Spleen (tissue), 11 donors: ENCODE measurements around the gene CHD1L. TPM values are rescaled to one million over a fixed set of nuclear protein-coding genes. Genes with fewer than 3 reads are reported as not detected.
A peak's percentile ranks its signal among the peaks of the same experiment; 100 is the strongest.
"Not testable (repeated sequence)": the region's sequence is repeated elsewhere in the genome, so short reads cannot be mapped to it uniquely, and the experiment has no call there.

Experiments used
- DNase-seq: peaks from one replicate; pipeline ENCODE4 v3.0.0-alpha.2; 2020
- H3K27ac ChIP-seq, 8 donors: fragments of 200-600 bp; sonication (generic) in 7 of 8; 1 replicate in 4 of 8; 2 replicates in 4 of 8; pipeline versions ENCODE4 v1.5.0 to v1.8.0; 2016 to 2021; ENCODE audit warnings: inconsistent platforms in 4 of 8, mild to moderate bottlenecking in 4 of 8, moderate library complexity in 1 of 8
- H3K27me3 ChIP-seq, 7 donors: fragments of 200-600 bp; sonication (generic) in 6 of 7; replicated peaks in 1 of 7; 1 replicate in 4 of 7; 2 replicates in 3 of 7; pipeline versions ENCODE4 v1.5.0 to v1.8.0; 2016 to 2021; ENCODE audit warnings: inconsistent platforms in 3 of 7, mild to moderate bottlenecking in 1 of 7
- H3K36me3 ChIP-seq, 6 donors: fragments of 200-600 bp; sonication (generic) in 5 of 6; 1 replicate in 4 of 6; 2 replicates in 2 of 6; pipeline versions ENCODE4 v1.5.0 to v1.8.0; 2016 to 2021; ENCODE audit warnings: inconsistent platforms in 2 of 6
- H3K4me1 ChIP-seq, 6 donors: fragments of 200-600 bp; sonication (generic) in 5 of 6; 1 replicate in 3 of 6; 2 replicates in 3 of 6; pipeline versions ENCODE4 v1.5.0 to v1.8.0; 2016 to 2021; ENCODE audit warnings: inconsistent platforms in 3 of 6
- H3K4me3 ChIP-seq, 8 donors: fragments of 200-600 bp; sonication (generic) in 7 of 8; 1 replicate in 4 of 8; 2 replicates in 4 of 8; pipeline versions ENCODE4 v1.5.0 to v1.8.0; 2016 to 2021; ENCODE audit warnings: inconsistent platforms in 4 of 8, mild to moderate bottlenecking in 4 of 8, moderate library complexity in 2 of 8
- H3K9me3 ChIP-seq, 8 donors: fragments of 200-600 bp; sonication (generic) in 7 of 8; 1 replicate in 4 of 8; 2 replicates in 4 of 8; pipeline versions ENCODE4 v1.5.0 to v1.8.0; 2016 to 2021; ENCODE audit warnings: inconsistent platforms in 4 of 8
- CTCF ChIP-seq, 11 experiments: fragments of 200-600 bp in 7 of 11; fragments of 450-650 bp in 4 of 11; sonication (generic) in 4 of 11; IDR thresholded peaks in 8 of 11; conservative IDR thresholded peaks in 3 of 11; 1 replicate in 7 of 11; 2 replicates in 4 of 11; pipeline versions ENCODE4 v1.4.0 to v1.8.0; 2016 to 2021; ENCODE audit warnings: antibody characterized with exemption in 11 of 11, inconsistent platforms in 4 of 11, mild to moderate bottlenecking in 1 of 11
- POLR2A ChIP-seq, 3 donors: fragments of 450-650 bp; IDR thresholded peaks; one replicate each; pipeline ENCODE4 v1.5.1; 2017; ENCODE audit warnings: antibody characterized with exemption in 3 of 3, mild to moderate bottlenecking in 1 of 3
- POLR2AphosphoS5 ChIP-seq, 3 donors: sonication (generic); formaldehyde crosslinking; IDR thresholded peaks; one replicate each; pipeline ENCODE4 v1.5.1; 2017; ENCODE audit warnings: antibody characterized with exemption in 3 of 3
- WGBS, 5 donors: extraction: QIAGEN DNeasy Blood & Tissue Kit in 3 of 5; methylation state at CpG; one replicate each; pipeline versions ENCODE4 v1.1.5 to v1.1.7; 2013 to 2018; 5-methylcytosine and 5-hydroxymethylcytosine counted together
- intact Hi-C: fragments of 100-400 bp; cut with DNase I; formaldehyde crosslinking; loops from one replicate; pipeline ENCODE4 v1.15.0; 2023; ENCODE audit warnings: low total_unique reads
- polyA plus RNA-seq, 3 donors: library from polyadenylated mRNA; stranded (reverse); fragments of 200-250 nt; gene quantifications; one replicate each; pipeline ENCODE4 v1.2.1, GENCODE V29; 2013
- total RNA-seq, 7 donors: library from RNA; depleted of rRNA in 3 of 7; stranded (reverse); fragments of >200 nt in 3 of 7; fragmentation: NEBNext Ultra II Directional in 4 of 7; extraction: Animal tissue kit (Norgen Biotek cat#: 25700) in 4 of 7; gene quantifications; one replicate each; pipeline versions ENCODE4 v1.1.0 to v1.2.1, GENCODE V29; 2016 to 2021
- donor health status: healthy with polysubstance abuse.
- donor health status: DM: no; HTN: no; CAD: no; lungs with moderate emphysema.
- donor health status: DM: no; HTN: no; CAD: no.
- donor health status: Bipolar disorder and iron deficiency.
- donor health status: healthy.
- donor health status: DM: no; HTN: no; CAD: no.
- donor health status: DM: yes; HTN: yes; CAD: no.

The CHD1L gene
- total and polyA plus RNA-seq, 10 donors, result 25.8 to 52.6 (median 38.9) TPM

GRCh38 chr1:147217141-147217540 is 25.3 kb upstream of the CHD1L start:
- no peaks in the 10 kb centered on the region for H3K27me3 ChIP-seq
- H3K27ac ChIP-seq, result no peak overlapping the region
- WGBS, 5 donors, result 84 to 97% (median 87%) methylated on average over 7 of the region's 7 CpGs
- DNase-seq, result no peak
- intact Hi-C loops, result no loop called here
- H3K36me3 ChIP-seq, result peaks cover 0 to 2% (median 0%) of the 10 kb centered on the region in 6 donors
- no peak overlapping the region for H3K4me3 ChIP-seq
- H3K9me3 ChIP-seq, result no peaks in the 10 kb centered on the region
- peaks cover 0 to 34% (median 3%) of the 10 kb centered on the region in 6 donors for H3K4me1 ChIP-seq
- TF ChIP-seq POLR2AphosphoS5 (IDR thresholded peaks at IDR 0.05), result no peak
- no peak for TF ChIP-seq CTCF (IDR thresholded peaks at IDR 0.05 in 8 of 11, conservative IDR thresholded peaks at IDR 0.05 in 3 of 11)
- no peak for TF ChIP-seq POLR2A (IDR thresholded peaks at IDR 0.05)

GRCh38 chr1:147218606-147219005 is 23.9 kb upstream of the CHD1L start:
- intact Hi-C loops, result no loop called here
- TF ChIP-seq CTCF (IDR thresholded peaks at IDR 0.05 in 8 of 11, conservative IDR thresholded peaks at IDR 0.05 in 3 of 11), result no peak
- no peak for TF ChIP-seq POLR2A (IDR thresholded peaks at IDR 0.05)
- no peak for TF ChIP-seq POLR2AphosphoS5 (IDR thresholded peaks at IDR 0.05)
- no peaks in the 10 kb centered on the region for H3K27me3 ChIP-seq
- no peak overlapping the region for H3K4me3 ChIP-seq
- no peak for DNase-seq
- no peaks in the 10 kb centered on the region for H3K9me3 ChIP-seq
- H3K36me3 ChIP-seq, result no peaks in the 10 kb centered on the region
- WGBS, 5 donors, result 31 to 75% (median 50%) methylated on average over 2 to 3 of the region's 3 CpGs
- peaks cover 0 to 28% (median 3%) of the 10 kb centered on the region in 6 donors for H3K4me1 ChIP-seq
- H3K27ac ChIP-seq, result no peak overlapping the region

GRCh38 chr1:147223740-147224615 is 18.5 kb upstream of the CHD1L start:
- DNase-seq, result no peak
- intact Hi-C loops, result no loop called here
- Histone ChIP-seq H3K4me1 (peaks cover 0 to 26% (median 9%) of the 10 kb centered on the region in 6 donors), H3K36me3 (no peaks in the 10 kb centered on the region), H3K9me3 (no peaks in the 10 kb centered on the region), H3K27me3 (no peaks in the 10 kb centered on the region), H3K27ac (peak overlapping the region in 1 of 8 donors; percentile 5), H3K4me3 (peak overlapping the region in 2 of 8 donors; percentile 57 to 78)
- TF ChIP-seq POLR2A (IDR thresholded peaks at IDR 0.05) (no peak), POLR2AphosphoS5 (IDR thresholded peaks at IDR 0.05) (no peak), CTCF (IDR thresholded peaks at IDR 0.05 in 8 of 11, conservative IDR thresholded peaks at IDR 0.05 in 3 of 11) (no peak)
- 61 to 79% (median 79%) methylated on average over 14 of the region's 14 CpGs for WGBS, 5 donors

- peak within 1 kb of the TSS; percentile 29 to 78 (median 57) for H3K4me3 ChIP-seq
- no peaks in the 10 kb centered on the region for H3K27me3 ChIP-seq
- WGBS, 5 donors, result 0 to 1% (median 0%) methylated on average over 13 to 17 of the region's 17 CpGs
- H3K4me1 ChIP-seq, result peaks cover 0 to 26% (median 9%) of the 10 kb centered on the region in 6 donors
- intact Hi-C loops, result no loop called here
- H3K9me3 ChIP-seq, result no peaks in the 10 kb centered on the region
- peak; percentile 85 for DNase-seq
- TF ChIP-seq POLR2AphosphoS5 (IDR thresholded peaks at IDR 0.05) (peak in 2 of 3 donors; percentile 43 to 68), CTCF (IDR thresholded peaks at IDR 0.05 in 8 of 11, conservative IDR thresholded peaks at IDR 0.05 in 3 of 11) (peak in 7 of 11 experiments; percentile 26 to 51 (median 44)), POLR2A (IDR thresholded peaks at IDR 0.05) (no peak)
- H3K36me3 ChIP-seq, result no peaks in the 10 kb centered on the region
- H3K27ac ChIP-seq, result peak within 1 kb of the TSS; percentile 30 to 88 (median 84)
Observed at GRCh38 chr1:147225193-147225730, 17.2 kb upstream of the CHD1L start, which contains the start of gene FMO5. FMO5 (minus strand) TSS chr1:147225339; CDS start chr1:147225029, 310 bp downstream.

- intact Hi-C loops, DNase-seq, H3K27me3 ChIP-seq, H3K4me1 ChIP-seq, H3K4me3 ChIP-seq, H3K9me3 ChIP-seq, H3K36me3 ChIP-seq, H3K27ac ChIP-seq: not testable (repeated sequence)
- 85 to 94% (median 91%) methylated on average over 5 of the region's 5 CpGs for WGBS, 5 donors
Observed at GRCh38 chr1:147231032-147231431, 11.5 kb upstream of the CHD1L start.

- H3K27ac ChIP-seq, intact Hi-C loops, H3K36me3 ChIP-seq, DNase-seq, H3K4me3 ChIP-seq, H3K4me1 ChIP-seq, H3K27me3 ChIP-seq: not testable (repeated sequence)
- H3K9me3 ChIP-seq, result peaks cover 0 to 12% (median 0%) of the 10 kb centered on the region in 8 donors
- 78 to 90% (median 83%) methylated on average over 6 to 8 of the region's 8 CpGs for WGBS, 5 donors
Observed at GRCh38 chr1:147233903-147234302, 8.6 kb upstream of the CHD1L start.
